HCT116 (cell line): ENCODE results near the gene HBA1. TPM values are rescaled to one million over a fixed set of nuclear protein-coding genes. Genes with fewer than 3 reads are reported as not detected.
"Not testable (repeated sequence)": the region's sequence is repeated elsewhere in the genome, so short reads cannot be mapped to it uniquely, and the experiment has no call there.

Experiments
- ATAC-seq: fragments of 200-7000 bp; cut with Tn5 transposase; 2 replicates; pipeline ENCODE4 v1.9.1; 2020; ENCODE audit warnings: mild to moderate bottlenecking, moderate library complexity
- BruUV-seq: library from RNA; stranded (reverse); fragments of 400-500 nt; replicated peaks from 2 replicates; lab custom pipeline; 2021; lab: Mats Ljungman, UMichigan
- CTCF ChIA-PET: fragments of 300-600 bp; sonication (Branson Sonifier 250); formaldehyde crosslinking; loops from one replicate; lab custom pipeline; 2021; ENCODE audit warnings: antibody characterized with exemption; lab: Charles Lee
- POLR2A ChIA-PET: fragments of 300-600, 350-600 bp; sonication (Branson Sonifier 250); formaldehyde crosslinking; loops from one replicate; lab custom pipeline; 2021; ENCODE audit warnings: antibody characterized with exemption; lab: Charles Lee
- RAD21 ChIA-PET, 2 experiments: fragments of 300-600 bp; sonication (Branson Sonifier 250); formaldehyde crosslinking; loops; one replicate each; lab custom pipeline; 2023; ENCODE audit warnings: low total read pairs in 2 of 2; ENCODE audit not compliant: uncharacterized antibody in 2 of 2, unreplicated experiment in 2 of 2, low non-redundant PET in 1 of 2; lab: Charles Lee
- DNase-seq: peaks from one replicate; pipeline ENCODE4 v3.0.0-alpha.2; 2010; ENCODE audit warnings: low read depth, low spot score
- H2AFZ ChIP-seq: fragments of 200-600 bp; shearing (Covaris generic), sonication (generic); 2 replicates; pipeline ENCODE4 v1.6.1; 2017; ENCODE audit warnings: low read depth, mixed run types, mixed read lengths, antibody characterized with exemption, low read length; ENCODE audit not compliant: poor library complexity, severe bottlenecking
- H3K27ac ChIP-seq: 2 replicates; pipeline ENCODE4 v1.5.1; 2012; ENCODE audit warnings: low read depth, low read length
- H3K27me3 ChIP-seq: fragments of 200-600 bp; sonication (generic); 2 replicates; pipeline ENCODE4 v1.6.1; 2016; ENCODE audit warnings: mixed run types, low read length, mixed read lengths; ENCODE audit not compliant: insufficient read depth
- H3K36me3 ChIP-seq, 2 experiments: fragments of 200-500 bp in 1 of 2; fragments of 200-600 bp in 1 of 2; sonication (Bioruptor generic) in 1 of 2; sonication (generic) in 1 of 2; 2 replicates each; pipeline versions ENCODE4 v1.5.1 to v1.6.1; 2014 to 2016; ENCODE audit warnings: low read length in 2 of 2, inconsistent platforms in 1 of 2, mixed read lengths in 1 of 2, mixed run types in 1 of 2; ENCODE audit not compliant: insufficient read depth in 2 of 2, control insufficient read depth in 1 of 2
- H3K4me1 ChIP-seq, 2 experiments: fragments of 200-600 bp in 1 of 2; sonication (generic) in 1 of 2; 2 replicates each; pipeline versions ENCODE4 v1.5.1 to v1.6.1; 2012 to 2017; ENCODE audit warnings: low read length in 2 of 2, inconsistent platforms in 1 of 2, mild to moderate bottlenecking in 1 of 2, mixed read lengths in 1 of 2, mixed run types in 1 of 2, moderate library complexity in 1 of 2; ENCODE audit not compliant: insufficient read depth in 2 of 2, control insufficient read depth in 1 of 2
- H3K4me2 ChIP-seq: fragments of 200-600 bp; sonication (generic); 2 replicates; pipeline ENCODE4 v1.6.1; 2017; ENCODE audit warnings: mixed run types, low read length, mixed read lengths
- H3K4me3 ChIP-seq, 2 experiments: fragments of 200-600 bp in 1 of 2; sonication (generic) in 1 of 2; replicated peaks in 1 of 2; 2 replicates each; pipeline ENCODE4 v1.5.1; 2011 to 2016; ENCODE audit warnings: low read length in 2 of 2, control low read depth in 1 of 2, low read depth in 1 of 2, mild to moderate bottlenecking in 1 of 2, mixed read lengths in 1 of 2, mixed run types in 1 of 2
- H3K79me2 ChIP-seq: fragments of 200-600 bp; sonication (generic); 2 replicates; pipeline ENCODE4 v1.6.1; 2017; ENCODE audit warnings: mild to moderate bottlenecking, mixed run types, low read length, moderate library complexity, mixed read lengths; ENCODE audit not compliant: insufficient read depth
- H3K9ac ChIP-seq: fragments of 200-600 bp; sonication (generic); 2 replicates; pipeline ENCODE4 v1.6.1; 2016; ENCODE audit warnings: low read length, mixed read lengths
- H3K9me2 ChIP-seq: fragments of 200-600 bp; sonication (generic), shearing (Covaris generic); 2 replicates; pipeline ENCODE4 v1.6.1; 2017; ENCODE audit warnings: mixed run types, mild to moderate bottlenecking, moderate library complexity; ENCODE audit not compliant: insufficient read depth
- H3K9me3 ChIP-seq, 2 experiments: fragments of 200-500 bp in 1 of 2; fragments of 200-600 bp in 1 of 2; sonication (Bioruptor generic) in 1 of 2; sonication (generic) in 1 of 2; 2 replicates each; pipeline ENCODE4 v1.6.1; 2014 to 2017; ENCODE audit warnings: low read length in 2 of 2, mixed read lengths in 2 of 2, inconsistent platforms in 1 of 2, low read depth in 1 of 2, mild to moderate bottlenecking in 1 of 2, mixed run types in 1 of 2, moderate library complexity in 1 of 2; ENCODE audit not compliant: control insufficient read depth in 1 of 2, insufficient read depth in 1 of 2
- H4K20me1 ChIP-seq: fragments of 200-600 bp; sonication (generic), shearing (Covaris generic); 2 replicates; pipeline ENCODE4 v1.6.1; 2017; ENCODE audit warnings: mixed run types, mild to moderate bottlenecking, moderate library complexity; ENCODE audit not compliant: insufficient read depth
- ATF3 ChIP-seq: IDR thresholded peaks from 2 replicates; pipeline ENCODE4 v1.6.1; 2012
- CBX3 ChIP-seq: IDR thresholded peaks from 2 replicates; pipeline ENCODE4 v1.6.1; 2012; ENCODE audit warnings: low read depth
- CTCF ChIP-seq, 3 experiments: fragments of 200-600 bp in 1 of 3; sonication (generic) in 1 of 3; IDR thresholded peaks in 2 of 3; conservative IDR thresholded peaks in 1 of 3; 2 replicates each; pipeline ENCODE4 v1.5.1; 2012 to 2017; ENCODE audit warnings: low read depth in 2 of 3, low read length in 2 of 3, antibody characterized with exemption in 1 of 3, borderline replicate concordance in 1 of 3, control low read depth in 1 of 3, mild to moderate bottlenecking in 1 of 3, mixed read lengths in 1 of 3, mixed run types in 1 of 3, moderate library complexity in 1 of 3; ENCODE audit not compliant: insufficient read depth in 1 of 3
- EGR1 ChIP-seq: IDR thresholded peaks from 2 replicates; pipeline ENCODE4 v1.6.1; 2012; ENCODE audit warnings: low read depth
- EZH2phosphoT487 ChIP-seq: fragments of 200-600 bp; IDR thresholded peaks from 2 replicates; pipeline ENCODE4 v1.6.1; 2018; ENCODE audit warnings: antibody characterized with exemption, borderline replicate concordance
- FOSL1 ChIP-seq: IDR thresholded peaks from 2 replicates; pipeline ENCODE4 v1.6.1; 2012; ENCODE audit warnings: low read depth
- MAX ChIP-seq: IDR thresholded peaks from 2 replicates; pipeline ENCODE4 v1.6.1; 2012
- POLR2AphosphoS5 ChIP-seq: IDR thresholded peaks from 2 replicates; pipeline ENCODE4 v1.6.1; 2011; ENCODE audit warnings: mild to moderate bottlenecking, low read depth, low read length, moderate library complexity
- RAD21 ChIP-seq: IDR thresholded peaks from 2 replicates; pipeline ENCODE4 v1.6.1; 2012; ENCODE audit warnings: low read depth, mild to moderate bottlenecking
- SIN3A ChIP-seq: IDR thresholded peaks from 2 replicates; pipeline ENCODE4 v1.6.1; 2012; ENCODE audit warnings: low read depth
- TCF7L2 ChIP-seq: IDR thresholded peaks from 2 replicates; pipeline ENCODE4 v1.7.0; 2011; ENCODE audit warnings: borderline replicate concordance, inconsistent platforms; ENCODE audit not compliant: insufficient read depth, insufficient read length; ENCODE audit errors: extremely low read depth
- YY1 ChIP-seq: IDR thresholded peaks from 2 replicates; pipeline ENCODE4 v1.6.1; 2011; ENCODE audit warnings: low read length, low read depth, moderate library complexity, mild to moderate bottlenecking; ENCODE audit not compliant: insufficient replicate concordance; ENCODE audit errors: extremely low read depth
- ZNF274 ChIP-seq: fragments of 200-500 bp; sonication (Bioruptor generic); IDR thresholded peaks from 2 replicates; pipeline ENCODE4 v1.6.1; 2014; ENCODE audit warnings: mild to moderate bottlenecking, low read depth, low read length, inconsistent platforms
- intact Hi-C: fragments of 100-400 bp; cut with micrococcal nuclease; formaldehyde crosslinking; loops from 2 replicates; pipeline ENCODE4 v1.10.0; 2022
- total RNA-seq: library from RNA; stranded (reverse); gene quantifications from one replicate; pipeline ENCODE4 v1.2.1, GENCODE V29; 2021; ENCODE audit not compliant: unreplicated experiment

HBA1 gene
- total RNA-seq, 1 experiment from 2014 or later: 4.9 TPM

GRCh38 chr16:152141-153128 lies 24.0 kb upstream of the HBA1 start, which contains the start of gene HBZ:
TSS of gene HBZ (plus strand) at chr16:152644. CDS start at chr16:152910, 266 bp downstream.
- H3K9me2 ChIP-seq: no peaks in the 10 kb centered on the region
- no peak within 1 kb of the TSS for H3K27ac ChIP-seq
- H3K9ac ChIP-seq: no peak within 1 kb of the TSS
- no peaks in the 10 kb centered on the region for H3K9me3 ChIP-seq
- BruUV-seq: no TSS peak
- no peak within 1 kb of the TSS for H3K4me3 ChIP-seq
- TF ChIP-seq ZNF274 (no peak), EGR1 (no peak), EZH2phosphoT487 (no peak), CBX3 (no peak), FOSL1 (no peak), SIN3A (no peak), CTCF (IDR thresholded peaks at IDR 0.05 in 2 of 3, conservative IDR thresholded peaks at IDR 0.05 in 1 of 3; ENCODE audit: borderline replicate concordance in 1 of 3, insufficient read depth in 1 of 3, low read depth in 2 of 3, low read length in 2 of 3) (no peak), YY1 (no peak), POLR2AphosphoS5 (no peak), ATF3 (no peak), RAD21 (no peak), TCF7L2 (no peak), MAX (no peak)
- no peaks in the 10 kb centered on the region for H3K27me3 ChIP-seq
- no peaks in the 10 kb centered on the region for H3K36me3 ChIP-seq
- no peaks in the 10 kb centered on the region for H4K20me1 ChIP-seq
- RAD21 ChIA-PET: no interaction called here
- H3K4me1 ChIP-seq: peaks cover 5 to 9% of the 10 kb centered on the region in 2 experiments; a peak in 3 of 4 replicates
- no peaks in the 10 kb centered on the region for H3K79me2 ChIP-seq
- ATAC-seq (no peak), DNase-seq (no peak)
- POLR2A ChIA-PET: no interaction called here
- no peak within 1 kb of the TSS for H2AFZ ChIP-seq
- CTCF ChIA-PET: no interaction called here
- H3K4me2 ChIP-seq: no peak within 1 kb of the TSS
- intact Hi-C loops: no loop called here

GRCh38 chr16:153129-153521 lies 23.4 kb upstream of the HBA1 start:
- H3K27ac ChIP-seq, RAD21 ChIA-PET, H3K27me3 ChIP-seq, CTCF ChIA-PET, H3K9ac ChIP-seq, POLR2A ChIA-PET, H3K4me2 ChIP-seq, H3K4me1 ChIP-seq, H3K4me3 ChIP-seq, H3K9me2 ChIP-seq, H3K36me3 ChIP-seq, DNase-seq, H3K79me2 ChIP-seq, BruUV-seq, intact Hi-C loops, H2AFZ ChIP-seq, H4K20me1 ChIP-seq, H3K9me3 ChIP-seq: not testable (repeated sequence)
- peak; percentile 35; the same call in 1 of the 2 replicates for ATAC-seq
